ENCODE results near the gene TNXB.
"Not testable (repeated sequence)": the region's sequence is repeated elsewhere in the genome, so short reads cannot be mapped to it uniquely, and the experiment has no call there.

The TNXB gene

DNA sequence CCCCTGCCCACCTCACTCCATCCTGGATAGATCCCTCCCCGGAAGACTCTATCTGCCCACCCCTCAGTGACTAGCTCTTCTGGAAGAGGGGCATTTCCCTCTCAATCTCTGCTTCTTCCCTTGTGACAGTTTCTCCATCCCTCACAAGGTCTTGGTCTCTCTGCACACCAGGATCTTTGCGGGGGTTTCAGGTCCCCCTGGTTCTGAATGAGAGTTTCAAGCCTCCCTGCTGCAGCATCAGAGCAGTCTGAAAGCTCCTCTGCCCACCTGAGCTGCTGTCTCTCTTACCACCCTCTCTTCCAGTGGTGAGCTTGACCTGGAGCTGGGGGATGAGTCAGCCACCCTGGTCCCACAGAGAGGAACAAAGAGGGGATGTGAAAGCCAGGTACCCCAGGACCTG is 24.4 kb downstream of the TNXB start:
- no peak for DNase-seq (ENCODE audit: low read depth in 2 of 2)

DNA sequence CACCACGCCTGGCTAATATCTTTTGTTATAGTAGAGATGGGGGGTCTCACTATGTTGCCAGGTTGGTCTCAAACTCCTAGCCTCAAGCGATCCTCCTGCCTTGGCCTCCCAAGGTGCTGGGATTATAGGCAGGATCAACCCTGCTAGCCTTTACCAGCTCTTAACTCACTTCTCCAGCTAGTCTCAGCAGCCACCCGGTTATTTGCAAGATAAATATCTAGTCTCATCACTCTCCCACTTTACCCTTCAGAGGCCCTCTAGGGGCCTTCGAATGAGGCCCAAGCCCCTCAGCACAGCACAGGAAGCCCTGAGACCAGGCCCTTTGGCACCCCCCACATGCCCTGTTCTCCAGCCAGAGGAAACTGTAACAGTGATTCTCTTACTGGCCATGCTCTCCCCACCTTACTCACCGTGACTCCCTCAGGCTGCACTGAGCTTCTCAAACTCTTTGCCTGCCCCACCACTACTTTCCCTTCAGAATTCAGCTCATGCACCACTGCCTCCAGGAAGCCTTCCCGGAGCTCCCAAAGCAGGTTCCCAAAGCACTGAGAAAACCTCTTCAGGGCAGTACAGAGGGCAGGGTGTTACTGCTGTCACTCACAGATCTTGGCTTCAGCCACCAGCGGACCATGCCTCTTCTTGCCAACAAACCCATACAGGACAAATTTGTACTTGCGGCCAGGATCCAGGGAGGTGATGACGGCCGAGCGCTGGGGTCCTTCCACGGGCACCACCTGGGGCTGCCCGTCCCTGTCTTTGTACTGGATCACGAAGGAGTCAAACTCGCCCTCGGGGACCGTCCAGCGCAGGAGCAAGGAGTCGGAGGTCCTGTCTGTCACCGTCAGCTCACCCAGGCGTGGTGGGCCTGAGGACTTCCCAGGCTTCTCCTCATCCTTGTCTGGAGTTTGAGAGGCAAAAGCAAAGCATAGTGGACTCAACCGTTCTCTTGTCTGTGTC is 25.0 kb downstream of the TNXB start:
- no peak for DNase-seq (ENCODE audit: low read depth in 2 of 2)

DNA sequence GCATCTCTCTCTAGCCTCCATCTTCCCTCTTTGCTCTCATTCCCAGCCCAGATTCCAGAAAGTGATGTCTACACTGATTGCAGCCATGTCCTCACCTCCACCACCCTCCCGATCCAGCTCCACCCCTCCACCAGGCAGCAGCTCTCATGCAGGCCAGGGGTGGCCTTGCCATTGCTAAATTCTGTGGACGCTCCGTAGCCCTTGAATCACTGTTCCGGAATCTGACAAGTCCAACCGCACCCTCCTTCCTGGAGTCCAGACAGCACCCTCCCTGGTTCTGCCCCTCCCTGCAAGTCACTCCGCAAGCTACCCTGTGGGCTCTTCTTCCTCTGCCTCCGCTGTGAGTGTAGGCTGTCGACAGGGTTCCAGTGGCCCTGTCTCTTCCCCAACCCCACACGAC is 26.2 kb downstream of the TNXB start:
- no peak for DNase-seq (ENCODE audit: low read depth in 2 of 2)

DNA sequence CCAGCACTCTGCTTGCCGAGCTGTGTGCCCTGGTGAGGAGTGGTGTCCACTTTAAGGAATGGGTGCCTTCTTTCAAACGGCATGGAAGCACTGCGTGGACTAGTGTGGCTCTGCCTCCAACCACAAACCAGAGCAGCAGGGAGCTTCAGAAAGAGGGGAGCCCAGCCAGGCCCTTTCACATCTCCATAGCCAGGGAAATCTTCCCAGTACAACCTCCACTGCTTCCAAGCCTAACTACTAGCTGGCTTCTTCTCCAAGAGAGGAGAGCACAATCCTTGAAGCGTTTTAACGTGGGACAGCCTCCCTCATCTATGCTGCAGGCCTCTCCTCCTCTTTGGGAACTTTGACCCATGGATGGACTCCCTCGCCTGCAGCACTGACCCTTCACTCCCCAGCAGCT is 26.7 kb downstream of the TNXB start:
- no peak for DNase-seq (ENCODE audit: low read depth in 2 of 2)

DNA sequence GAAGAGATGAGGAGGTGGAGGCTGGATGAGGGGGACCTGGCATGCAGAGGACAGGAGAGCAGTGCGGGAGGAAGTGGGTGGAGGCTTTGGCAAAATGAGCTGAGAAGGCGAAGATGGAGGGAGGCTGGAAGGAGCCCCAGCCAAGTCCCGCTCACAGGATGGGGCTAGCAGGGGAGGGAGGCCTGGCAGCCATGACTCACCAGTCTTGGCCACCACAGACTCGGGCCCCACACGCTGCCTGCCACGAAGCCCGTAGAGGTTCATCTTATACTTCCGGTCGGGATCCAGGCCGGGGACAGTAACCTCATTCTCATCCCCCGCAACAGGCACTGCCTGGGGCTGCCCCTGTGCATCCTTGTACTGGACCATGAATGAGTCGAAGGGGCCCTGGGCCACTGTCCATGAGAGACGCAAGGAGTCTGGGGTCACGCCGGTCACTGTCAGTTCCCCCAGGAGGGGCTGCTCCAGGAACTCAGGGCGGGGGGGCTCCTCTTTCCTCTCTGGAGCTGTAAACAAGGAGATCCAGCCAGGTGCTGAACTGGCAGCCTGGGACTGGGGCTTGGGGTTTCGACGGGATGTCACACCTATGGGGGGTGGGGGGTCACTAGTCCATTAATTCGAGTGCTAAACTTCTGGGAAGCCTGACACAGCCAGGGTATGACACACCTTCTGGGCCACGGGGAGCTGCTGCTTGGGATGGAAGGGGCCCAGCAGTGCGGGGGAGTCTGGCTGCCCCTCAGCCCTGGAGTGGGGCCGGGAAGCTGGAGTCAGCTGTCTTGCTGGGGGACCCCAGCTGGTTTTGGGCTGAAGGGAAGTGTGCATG is 27.8 kb downstream of the TNXB start:
- DNase-seq (ENCODE audit: low read depth in 2 of 2), result no peak

DNA sequence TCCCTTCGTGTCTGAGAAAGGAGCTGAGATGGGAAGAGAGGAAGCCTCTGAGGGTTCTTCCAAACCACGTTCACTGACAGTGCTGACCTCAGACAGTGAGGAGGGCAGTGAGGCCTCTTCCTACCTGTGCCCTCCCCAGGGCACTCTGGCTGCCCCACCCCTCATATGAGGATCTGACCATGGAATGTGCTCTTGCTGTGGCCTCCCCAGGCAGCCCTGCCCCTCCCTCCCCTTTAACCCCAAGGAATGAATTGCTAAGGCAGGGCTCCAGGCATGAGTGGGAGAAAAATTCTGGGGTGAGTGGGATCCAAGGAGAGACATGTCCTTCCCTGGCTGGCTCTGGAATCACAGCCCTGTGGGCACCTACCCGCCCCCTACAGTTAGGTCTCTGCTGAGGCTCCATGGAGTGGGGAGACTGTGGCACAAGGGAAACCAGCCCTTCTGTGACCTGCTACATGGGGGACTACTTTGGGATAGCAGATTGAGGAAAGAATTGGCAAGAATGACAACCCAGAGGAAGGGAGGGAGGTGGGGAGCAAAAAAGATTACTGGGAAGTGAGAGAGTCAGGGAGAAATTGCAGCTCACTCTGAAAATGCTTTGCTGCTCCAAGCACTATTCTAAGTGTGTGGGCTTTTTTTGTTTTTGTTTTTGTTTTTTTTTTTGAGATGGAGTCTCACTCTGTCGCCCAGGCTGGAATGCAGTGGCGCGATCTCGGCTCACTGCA is 29.4 kb downstream of the TNXB start:
- DNase-seq (ENCODE audit: low read depth in 2 of 2), result no peak

DNA sequence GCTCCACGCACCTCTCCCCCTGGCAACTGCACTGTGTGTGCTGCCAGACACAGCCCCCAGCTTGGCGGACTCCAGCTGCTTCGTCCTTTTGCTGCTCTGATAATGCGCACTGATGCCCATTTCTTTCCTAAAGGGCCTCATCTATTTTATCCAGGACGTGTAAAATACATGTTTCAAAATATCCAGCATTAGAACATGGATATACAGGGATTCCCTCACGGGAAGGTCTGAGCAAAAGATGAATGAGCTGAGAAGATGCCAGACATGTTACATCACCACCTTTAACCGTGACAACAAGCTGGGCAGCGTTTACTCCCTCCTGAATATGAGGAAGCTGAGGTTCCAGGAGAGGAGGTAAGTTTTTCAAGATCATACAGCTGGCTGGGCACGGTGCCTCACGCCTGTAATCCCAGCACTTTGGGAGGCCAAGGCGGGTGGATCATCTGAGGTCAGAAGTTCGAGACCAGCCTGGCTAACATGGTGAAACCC is 32.8 kb downstream of the TNXB start:
- DNase-seq (ENCODE audit: low read depth in 2 of 2), result no peak

DNA sequence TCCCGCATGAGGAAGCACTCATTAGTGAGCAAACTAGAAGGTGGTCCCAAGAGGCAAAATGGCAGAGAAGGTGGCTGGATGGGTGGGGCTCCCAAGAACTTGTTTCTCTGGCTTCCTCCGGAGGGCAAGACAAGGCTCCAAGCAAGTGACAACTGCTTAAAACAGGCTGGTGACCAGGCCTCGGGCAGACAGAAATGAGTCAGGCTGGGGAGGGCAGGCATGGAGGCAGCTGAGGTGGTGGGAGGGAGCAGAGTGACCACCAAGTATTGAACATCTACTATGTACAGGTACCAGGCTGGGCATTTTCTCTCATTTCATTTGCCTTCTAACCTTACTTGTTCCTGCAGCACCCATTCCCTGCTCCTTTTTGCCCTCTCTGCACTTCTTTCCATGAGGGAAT is 33.4 kb downstream of the TNXB start:
- no peak for DNase-seq (ENCODE audit: low read depth in 2 of 2)

DNA sequence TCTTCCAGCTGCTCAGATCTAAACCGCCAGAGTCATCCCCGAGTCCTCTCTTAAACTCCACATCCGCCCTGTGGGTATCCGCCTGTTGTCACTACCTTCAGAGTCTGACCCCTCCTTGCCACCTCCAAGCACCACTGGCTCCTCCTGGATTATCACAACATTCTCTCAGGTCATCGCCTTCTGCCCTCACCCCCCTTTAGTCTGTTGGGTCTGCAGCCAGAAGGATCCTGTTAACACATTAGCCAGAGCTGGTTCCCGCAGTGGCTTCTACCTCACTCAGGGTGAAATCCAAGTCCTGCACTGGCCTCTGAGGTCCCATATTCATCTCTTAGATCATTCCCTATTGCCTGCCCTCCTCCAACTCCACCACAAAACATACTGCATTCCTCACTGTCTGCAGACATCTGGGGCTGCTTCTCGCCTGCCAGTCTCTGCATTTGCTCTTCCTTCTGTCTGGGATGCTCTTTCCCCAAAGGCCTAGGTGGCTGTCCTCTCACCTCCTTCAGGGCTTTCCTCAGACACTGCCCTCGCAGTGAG is 34.1 kb downstream of the TNXB start:
- DNase-seq (ENCODE audit: low read depth in 2 of 2), result no peak

DNA sequence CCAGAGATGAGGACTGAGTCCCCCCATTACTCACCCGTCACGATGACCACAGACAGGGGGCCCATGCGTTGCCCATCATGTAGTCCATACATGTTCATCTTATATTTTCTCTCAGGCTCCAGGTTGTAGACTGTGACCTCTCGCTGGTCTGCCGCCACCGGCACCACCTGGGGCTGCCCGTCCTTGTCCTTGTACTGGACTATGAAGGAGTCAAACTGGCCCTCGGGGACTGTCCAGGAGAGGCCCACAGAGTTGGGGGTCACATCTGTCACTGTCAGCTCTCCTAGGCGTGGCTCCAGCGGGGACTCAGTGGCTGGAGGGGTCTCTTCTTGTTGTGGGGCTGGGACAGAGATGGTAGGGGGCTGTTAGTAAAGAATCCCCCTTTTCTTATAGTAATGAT is 35.5 kb downstream of the TNXB start:
- no peak for DNase-seq (ENCODE audit: low read depth in 2 of 2)

DNA sequence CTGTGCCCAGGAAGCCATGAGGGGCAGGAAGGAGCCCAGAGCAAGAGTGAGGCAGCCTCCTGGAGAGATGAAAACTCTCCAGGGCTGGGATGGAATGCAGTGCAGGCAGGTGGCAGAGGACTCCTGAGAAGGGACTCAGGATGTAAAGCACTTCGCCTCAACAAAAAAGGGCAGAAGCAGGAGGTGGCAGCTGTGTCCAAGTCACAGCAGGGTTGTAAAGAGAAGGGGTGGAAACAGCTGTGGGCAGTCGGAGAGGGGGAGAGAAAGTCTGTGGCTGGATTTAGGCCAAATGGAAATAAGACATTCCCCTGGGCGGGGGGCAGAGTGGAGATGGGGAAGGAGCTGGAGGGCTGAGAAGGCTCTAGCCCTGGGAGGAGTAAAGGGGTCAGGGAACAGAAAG is 36.0 kb downstream of the TNXB start:
- DNase-seq (ENCODE audit: low read depth in 2 of 2), result no peak

DNA sequence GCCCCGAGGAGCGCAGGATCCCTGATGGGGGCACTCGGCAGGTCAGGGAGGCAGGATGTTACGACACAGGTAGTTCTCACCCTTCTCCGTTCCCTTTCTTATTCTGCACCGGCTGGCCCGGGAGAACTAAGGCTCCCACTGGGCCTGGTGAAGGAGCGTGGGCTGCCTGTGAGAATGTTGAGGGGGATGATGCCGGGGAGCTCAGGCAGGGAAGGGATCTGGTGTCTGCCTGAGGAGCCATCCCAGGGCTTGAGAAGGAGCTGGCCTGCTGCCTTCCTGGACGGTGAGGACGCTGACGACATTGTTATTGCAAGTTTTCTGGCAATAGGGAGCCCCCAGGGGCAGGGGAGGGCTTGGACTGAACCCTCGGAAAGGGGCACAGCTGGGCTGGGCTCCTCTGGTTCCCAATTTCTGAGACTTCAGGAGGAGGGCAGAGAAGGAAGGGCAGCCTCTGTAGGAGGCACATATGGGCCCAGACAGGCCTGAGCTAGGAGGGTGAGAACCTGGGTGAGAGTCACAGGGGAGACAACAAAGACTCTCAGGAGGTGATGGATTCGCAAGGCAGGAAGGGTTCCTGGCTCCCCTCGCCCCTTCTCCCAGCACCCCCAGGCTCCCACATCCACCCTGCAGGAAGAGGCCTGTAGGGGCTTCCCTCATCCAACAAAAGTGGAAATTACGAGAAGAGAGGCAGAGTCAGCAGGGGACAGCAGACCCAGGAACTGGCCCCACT is 38.2 kb downstream of the TNXB start:
- no peak for DNase-seq (ENCODE audit: low read depth in 2 of 2)

DNA sequence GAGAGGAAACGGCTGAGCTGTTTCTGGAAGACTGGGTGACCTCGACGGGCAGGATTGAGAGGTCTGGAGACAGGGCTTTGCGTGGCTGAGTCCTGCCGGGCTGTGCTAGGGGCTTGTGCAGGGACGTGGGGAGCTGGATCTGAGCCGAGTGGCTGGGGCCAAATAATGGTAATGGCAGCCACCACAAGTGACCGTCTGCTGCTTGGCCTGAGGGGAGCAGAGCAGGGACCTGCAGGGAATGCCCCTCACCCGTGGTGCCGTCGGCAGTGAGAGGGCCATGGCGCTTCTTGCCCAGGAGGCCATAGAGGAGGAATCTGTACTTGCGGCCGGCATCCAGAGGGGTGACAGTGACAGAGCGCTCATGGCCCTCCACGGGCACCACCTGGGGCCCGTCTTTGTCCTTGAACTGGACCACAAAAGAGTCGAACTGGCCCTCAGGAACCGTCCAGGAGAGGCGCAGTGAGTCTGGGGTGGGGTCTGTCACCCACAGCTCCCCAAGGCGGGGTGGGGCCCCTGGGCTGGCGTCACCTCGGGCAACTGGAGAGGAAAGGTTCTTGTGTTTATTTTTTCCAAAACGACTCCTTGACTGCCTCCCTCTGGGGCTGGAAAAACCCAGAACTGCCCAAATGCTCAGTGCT is 39.1 kb downstream of the TNXB start:
- DNase-seq (ENCODE audit: low read depth in 2 of 2), result no peak

DNA sequence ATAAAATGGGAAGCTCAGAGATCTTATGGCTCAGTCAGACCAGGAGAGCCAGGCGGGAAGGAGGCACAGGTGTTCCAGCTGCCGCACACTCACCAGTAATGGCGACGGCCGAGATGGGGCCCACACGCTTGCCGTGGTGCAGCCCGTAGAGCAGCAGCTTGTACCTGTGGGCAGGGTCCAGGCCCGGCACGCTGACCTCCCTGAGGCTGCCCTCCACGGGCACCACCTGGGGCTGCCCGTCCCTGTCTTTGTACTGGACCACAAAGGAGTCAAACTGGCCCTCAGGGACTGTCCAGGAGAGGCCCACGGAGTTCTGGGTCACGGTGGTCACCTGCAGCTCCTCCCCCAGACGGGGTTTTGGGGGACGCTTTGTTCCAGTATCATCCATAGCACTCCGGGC is 39.7 kb downstream of the TNXB start:
- no peak for DNase-seq (ENCODE audit: low read depth in 2 of 2)

DNA sequence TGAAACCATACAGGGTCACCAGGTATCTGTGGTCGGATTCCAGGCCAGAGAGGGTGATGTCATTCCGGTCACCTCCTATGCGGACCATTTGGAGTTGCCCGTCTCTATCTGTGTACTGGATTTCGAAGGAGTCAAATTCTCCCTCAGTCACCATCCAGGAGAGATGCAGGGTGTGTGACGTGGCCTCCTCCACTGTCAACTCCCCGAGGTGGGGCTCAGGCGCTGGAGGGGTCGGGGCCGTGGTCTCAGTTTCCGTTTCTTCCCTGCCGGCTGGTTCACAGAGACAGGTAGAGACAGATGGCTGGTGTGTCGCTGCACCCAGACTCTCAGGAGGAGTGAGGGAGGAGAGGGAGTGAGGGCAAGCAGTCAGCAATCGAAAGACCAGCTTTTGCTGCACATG is 40.3 kb downstream of the TNXB start:
- DNase-seq (ENCODE audit: low read depth in 2 of 2), result no peak

DNA sequence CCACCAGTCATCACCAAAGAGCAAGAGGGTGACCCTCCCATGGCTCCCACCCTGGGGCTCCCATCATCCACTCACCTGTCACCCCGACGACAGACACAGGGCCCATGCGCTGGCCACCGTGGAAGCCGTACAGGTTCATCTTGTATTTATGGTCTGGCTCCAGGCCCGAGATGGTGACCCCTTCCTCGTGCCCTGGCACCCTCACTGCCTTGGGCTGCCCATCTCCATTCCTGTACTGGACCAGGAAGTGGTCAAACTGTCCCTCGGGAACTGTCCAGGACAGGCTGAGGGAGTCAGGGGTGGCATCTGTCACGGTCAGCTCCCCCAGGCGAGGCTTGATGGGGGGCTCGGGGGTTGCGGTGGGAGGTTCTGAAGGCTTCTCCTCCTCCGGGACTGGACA is 40.8 kb downstream of the TNXB start:
- not testable (repeated sequence) for DNase-seq (ENCODE audit: low read depth in 2 of 2)

DNA sequence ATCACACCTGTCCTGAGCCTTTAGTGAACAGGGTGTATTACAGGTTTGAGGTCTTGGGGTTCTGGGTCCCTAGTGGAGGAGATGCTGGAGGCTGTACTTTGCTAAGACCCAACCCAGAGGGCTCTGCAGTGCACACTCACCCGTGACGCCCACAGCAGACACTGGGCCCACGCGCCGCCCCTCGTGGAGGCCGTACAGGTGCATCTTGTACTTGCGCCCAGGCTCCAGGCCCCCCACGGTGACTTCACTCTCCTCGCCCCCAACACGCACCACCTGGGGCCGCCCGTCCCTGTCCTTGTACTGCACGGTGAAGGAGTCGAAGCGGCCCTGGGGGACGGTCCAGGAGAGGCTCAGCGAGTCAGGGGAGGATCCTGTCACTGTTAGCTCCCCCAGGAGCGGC is 41.6 kb downstream of the TNXB start:
- DNase-seq (ENCODE audit: low read depth in 2 of 2), result not testable (repeated sequence)

DNA sequence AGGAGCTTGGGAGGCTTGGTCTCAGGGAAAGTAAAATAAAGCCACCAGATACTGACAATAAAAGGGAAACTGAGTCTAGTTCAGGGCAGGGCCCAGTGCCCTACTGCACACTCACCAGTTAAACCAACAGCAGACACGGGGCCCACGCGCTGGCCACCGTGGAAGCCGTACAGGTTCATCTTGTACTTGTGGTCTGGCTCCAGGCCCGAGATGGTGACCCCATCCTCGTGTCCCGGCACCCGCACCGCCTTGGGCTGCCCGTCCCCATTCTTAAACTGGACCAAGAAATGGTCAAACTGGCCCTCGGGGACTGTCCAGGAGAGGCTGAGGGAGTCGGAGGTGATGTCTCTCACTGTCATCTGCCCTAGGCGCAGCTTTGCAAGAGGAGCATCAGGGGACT is 44.4 kb downstream of the TNXB start:
- DNase-seq (ENCODE audit: low read depth in 2 of 2), result no peak

DNA sequence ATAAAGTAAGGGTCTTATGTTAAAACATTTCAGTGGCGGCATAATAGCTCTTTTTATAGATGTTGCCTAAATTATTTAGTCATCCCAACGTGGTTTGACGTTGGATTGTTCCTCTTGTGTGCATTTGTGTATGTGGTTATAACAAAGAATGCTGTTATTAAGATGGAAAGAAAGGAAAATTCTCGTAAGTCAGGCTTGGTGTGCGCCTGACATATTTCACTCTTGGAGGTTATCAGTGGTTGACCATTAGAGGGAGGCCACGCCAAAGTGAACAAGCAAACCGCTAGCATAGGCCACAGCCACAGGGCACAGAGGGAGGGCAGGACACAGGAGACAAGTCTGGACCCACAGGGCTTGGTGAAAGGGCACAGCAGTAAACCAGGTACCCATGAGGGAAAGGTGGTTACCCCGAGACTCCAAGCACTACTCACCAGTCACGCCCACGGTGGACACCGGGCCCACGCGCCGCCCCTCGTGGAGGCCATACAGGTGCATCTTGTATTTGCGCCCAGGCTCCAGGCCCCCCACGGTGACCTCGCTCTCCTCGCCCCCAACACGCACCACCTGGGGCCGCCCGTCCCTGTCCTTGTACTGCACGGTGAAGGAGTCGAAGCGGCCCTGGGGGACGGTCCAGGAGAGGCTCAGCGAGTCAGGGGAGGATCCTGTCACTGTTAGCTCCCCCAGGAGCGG is 48.0 kb downstream of the TNXB start:
- DNase-seq (ENCODE audit: low read depth in 2 of 2), result no peak

DNA sequence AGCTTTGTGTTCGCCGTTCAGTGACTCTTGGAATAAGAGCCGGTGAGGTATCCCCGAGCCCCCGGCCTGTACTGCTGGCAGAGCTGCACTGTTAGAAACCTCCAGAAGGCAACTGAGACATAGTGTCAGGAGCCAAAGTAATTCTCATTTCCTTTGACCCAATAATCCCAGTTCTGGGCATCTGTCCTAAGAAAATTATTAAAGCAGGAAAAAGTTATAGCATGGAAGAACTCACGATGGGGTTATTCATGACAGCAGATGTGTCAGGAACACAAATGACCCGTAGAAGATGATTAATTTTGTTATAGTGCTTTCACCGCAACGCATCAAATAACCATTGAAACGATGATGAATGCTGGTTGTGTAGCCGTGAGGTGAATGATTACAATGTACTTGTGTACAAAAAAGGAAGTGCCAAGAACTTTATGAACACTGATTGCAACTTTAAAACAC is 50.6 kb downstream of the TNXB start:
- DNase-seq (ENCODE audit: low read depth in 2 of 2), result no peak

All from stimulated activated CD8-positive, alpha-beta memory T cell treated with anti-CD3 and anti-CD28 coated beads, Interleukin-2, amount 100 ng/mL, for 1 hour (primary cell).